Measurements from ENCODE around the gene FOXRED1.
"Not testable (repeated sequence)": the region's sequence is repeated elsewhere in the genome, so short reads cannot be mapped to it uniquely, and the experiment has no call there.

FOXRED1 gene

DNA sequence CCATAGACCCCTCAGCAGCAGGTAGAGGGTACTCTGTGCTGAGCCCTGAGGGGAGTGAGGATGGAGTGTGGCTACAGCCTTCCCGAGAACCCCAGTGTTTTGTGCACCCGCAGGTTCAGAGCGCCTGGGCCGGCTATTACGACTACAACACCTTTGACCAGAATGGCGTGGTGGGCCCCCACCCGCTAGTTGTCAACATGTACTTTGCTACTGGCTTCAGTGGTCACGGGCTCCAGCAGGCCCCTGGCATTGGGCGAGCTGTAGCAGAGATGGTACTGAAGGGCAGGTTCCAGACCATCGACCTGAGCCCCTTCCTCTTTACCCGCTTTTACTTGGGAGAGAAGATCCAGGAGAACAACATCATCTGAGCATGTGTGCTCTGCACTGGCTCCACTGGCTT, 8.4 kb downstream of the FOXRED1 start:
- no peak for DNase-seq

DNA sequence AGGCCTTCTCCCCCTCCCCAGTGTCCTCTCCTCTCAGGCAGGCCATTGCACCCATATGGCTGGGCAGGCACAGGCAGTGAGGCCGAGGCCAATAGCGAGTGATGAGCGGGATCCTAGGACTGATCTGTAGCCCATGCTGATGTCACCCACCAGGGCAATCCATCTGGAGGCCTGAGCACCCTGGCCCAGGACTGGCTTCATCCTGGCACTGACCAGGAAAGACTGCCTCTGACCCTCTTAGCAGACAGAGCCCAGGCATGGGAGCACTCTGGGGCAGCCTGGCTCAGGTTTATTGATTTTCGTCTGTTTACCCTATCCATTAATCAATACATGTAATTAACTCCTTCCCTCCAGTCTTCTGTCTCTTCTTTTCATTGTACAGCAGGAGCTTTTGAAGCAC, 8.8 kb downstream of the FOXRED1 start:
- no peak for DNase-seq

DNA sequence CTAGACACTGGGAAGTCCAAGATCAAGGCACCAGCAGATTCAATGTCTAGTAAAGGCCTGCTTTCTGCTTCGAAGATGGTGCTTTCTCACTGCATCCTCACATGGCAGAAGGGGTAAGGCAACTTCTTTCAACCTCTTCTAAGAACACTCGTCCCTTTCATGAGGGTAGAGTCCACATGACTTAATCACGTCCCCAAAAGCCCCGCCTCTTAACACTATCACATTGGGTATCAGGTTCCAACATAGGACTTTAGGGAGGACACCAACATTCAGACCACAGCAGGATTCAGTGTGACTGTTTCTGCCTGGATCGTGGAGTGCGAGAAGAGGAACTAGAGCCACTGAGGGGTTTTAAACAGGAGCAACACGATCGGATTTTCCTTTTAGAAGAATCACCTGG, 10.2 kb downstream of the FOXRED1 start:
- no peak for DNase-seq

DNA sequence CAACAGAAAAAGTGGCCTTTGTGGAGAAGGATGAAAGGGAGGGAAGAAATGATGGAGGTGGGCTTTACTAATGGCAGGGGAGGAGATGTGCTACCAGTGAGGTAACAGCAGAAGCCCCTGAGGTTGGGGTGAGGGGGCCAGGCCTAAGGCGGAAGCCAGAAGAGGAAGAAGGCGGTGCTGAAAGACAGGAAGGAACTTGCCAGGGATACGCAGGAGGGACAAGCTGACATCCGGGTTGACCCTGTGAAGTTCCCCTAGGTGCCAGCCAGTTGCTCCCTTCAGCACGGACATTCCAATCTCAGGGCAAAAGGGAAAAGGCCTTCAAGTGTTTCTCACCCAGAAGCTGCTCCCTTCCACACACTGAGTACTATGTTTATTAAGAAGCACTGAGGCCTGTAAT, 11.6 kb downstream of the FOXRED1 start:
- DNase-seq, result peak in 1 of 51 donors; percentile 12

GRCh38 chr11:126281245-126281644, 12.3 kb downstream of the FOXRED1 start:
- no peak for DNase-seq

DNA sequence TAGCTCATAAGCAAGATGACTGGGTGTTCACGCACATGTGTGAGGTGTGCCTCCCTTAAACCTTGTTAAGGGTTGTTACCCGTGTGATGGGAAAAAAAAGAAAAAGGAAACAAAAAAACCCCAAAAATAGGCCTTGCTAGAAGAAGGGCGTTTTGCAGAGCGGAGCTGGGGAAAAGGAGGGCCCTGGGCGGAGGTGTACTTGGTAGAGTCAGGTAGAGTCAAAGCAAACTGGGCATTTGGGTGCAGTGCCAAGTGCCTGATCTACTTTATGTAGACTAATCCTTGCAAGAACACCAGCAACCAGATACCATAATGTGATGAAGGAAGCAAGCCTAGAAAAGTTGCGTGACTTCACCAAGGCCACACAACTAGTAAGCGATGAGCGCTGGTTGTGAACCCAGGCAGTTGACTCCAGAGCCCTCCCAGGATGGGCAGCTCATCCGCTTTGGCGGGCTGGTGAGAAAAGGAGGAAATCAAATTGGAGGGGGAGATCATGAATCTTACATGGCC, 12.8 kb downstream of the FOXRED1 start:
- no peak for DNase-seq

- DNase-seq, result peak in 34 of 51 donors; percentile 7 to 71 (median 31)
Measured at GRCh38 chr11:126282361-126282735, 13.4 kb downstream of the FOXRED1 start.

GRCh38 chr11:126282736-126283591, 14.0 kb downstream of the FOXRED1 start, which contains the start of gene TIRAP:
TSS of gene TIRAP (plus strand) at chr11:126283093. CDS start at chr11:126290895, 7,802 bp downstream.
- peak in 46 of 51 donors; percentile 5 to 75 (median 46) for DNase-seq

- peak in 9 of 51 donors; percentile 5 to 74 (median 21) for DNase-seq
Measured at GRCh38 chr11:126284829-126285228, 15.9 kb downstream of the FOXRED1 start.

- DNase-seq, result no peak
Measured at GRCh38 chr11:126288237-126288636, 19.3 kb downstream of the FOXRED1 start.

DNA sequence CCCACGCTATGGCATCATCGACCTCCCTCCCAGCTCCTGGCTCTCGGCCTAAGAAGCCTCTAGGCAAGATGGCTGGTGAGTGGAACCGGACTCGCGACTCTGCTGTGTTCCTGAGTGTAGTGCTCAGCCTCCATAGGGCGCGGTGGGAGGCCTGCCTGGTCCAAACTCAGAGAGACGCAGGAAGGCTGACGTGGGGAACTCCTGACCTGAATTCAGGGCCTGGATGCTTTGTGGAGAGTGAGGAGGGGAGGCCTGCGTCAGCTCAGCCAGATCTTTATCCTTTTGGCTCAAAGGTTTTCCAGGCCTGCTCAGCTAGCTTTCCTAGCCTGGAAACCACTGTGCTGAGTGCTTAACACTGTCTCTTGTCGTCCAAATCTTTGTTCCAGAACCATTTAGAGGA, 21.9 kb downstream of the FOXRED1 start:
- DNase-seq, result no peak

DNA sequence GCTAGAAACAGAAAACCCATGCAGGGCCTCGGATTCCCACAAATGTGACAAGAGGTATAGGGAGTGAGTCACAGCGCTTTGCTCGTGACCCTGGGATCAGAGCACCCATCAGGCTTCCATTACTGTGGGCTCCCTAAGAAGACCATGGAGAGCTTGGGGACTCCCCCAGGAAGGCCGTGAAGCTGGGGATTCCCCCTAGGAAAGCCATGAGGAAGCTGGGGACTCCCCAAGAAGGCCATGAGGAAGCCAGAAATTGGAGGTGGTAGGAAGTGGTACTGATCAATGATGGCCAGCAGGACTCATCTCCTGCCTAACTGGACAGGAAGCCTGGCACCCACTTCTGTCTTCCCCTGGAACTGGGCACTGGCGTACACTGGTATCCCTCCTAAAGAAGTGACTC, 24.8 kb downstream of the FOXRED1 start:
- no peak for DNase-seq

DNA sequence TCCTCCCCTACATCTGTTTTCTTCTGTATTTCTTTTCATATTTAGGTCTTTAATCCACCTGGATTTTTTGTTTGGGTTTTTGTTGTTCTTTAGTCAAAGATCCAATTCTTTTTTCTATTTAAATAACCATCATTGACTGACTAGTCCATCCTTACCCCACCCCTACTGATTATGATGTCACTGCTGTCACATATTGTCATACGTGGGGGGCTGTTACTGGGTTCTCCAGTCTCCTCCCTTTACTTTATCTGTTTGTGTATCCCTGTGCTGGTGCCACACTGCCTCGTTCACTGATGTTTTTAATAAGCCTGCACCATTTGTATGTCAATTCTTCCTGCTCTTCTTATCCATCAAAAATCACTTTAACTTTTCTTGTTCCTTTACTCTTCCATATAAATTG, 28.1 kb downstream of the FOXRED1 start:
- DNase-seq, result no peak

DNA sequence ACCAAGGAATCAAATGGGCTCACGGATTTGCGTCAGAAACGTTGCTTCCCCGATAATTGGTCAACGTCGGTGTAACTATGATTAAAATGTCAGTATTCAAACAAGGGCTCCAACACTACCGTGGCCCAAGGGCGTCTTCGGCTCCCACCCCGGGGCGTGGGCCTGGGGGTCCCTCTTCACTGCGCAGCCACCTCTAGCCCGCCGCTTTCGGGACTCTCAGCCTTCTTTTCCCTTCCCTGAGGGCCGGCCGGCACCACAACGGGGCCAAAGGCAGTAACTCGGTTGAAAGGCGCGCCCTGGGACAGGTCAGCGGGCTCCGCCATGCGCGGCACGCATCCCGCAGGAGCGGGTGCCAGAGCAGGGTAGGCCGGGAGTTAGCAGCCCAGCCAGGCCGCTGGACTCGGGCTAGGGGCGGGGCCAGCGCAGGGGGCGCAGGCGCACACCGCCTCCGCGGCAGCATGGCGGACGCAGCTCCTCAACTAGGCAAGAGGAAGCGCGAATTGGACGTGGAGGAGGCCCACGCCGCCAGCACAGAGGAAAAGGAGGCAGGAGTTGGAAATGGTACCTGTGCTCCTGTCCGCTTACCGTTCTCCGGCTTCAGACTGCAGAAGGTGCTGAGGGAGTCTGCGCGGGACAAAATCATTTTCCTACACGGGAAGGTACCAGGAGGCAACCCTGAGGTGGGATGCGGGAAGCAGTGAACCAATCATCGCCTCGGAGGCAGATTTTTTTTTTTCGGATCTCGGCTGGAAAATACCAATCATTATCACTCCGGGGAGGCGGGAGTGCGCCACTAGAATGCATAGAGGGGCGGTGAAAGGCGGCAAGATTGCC, 34.9 kb downstream of the FOXRED1 start, which contains the start of gene DCPS:
DCPS (plus strand) TSS at position 438 of the 834 bp plus-strand sequence; CDS start at position 459, 21 bp downstream.
- peak; percentile 37 to 95 (median 84) for DNase-seq

DNA sequence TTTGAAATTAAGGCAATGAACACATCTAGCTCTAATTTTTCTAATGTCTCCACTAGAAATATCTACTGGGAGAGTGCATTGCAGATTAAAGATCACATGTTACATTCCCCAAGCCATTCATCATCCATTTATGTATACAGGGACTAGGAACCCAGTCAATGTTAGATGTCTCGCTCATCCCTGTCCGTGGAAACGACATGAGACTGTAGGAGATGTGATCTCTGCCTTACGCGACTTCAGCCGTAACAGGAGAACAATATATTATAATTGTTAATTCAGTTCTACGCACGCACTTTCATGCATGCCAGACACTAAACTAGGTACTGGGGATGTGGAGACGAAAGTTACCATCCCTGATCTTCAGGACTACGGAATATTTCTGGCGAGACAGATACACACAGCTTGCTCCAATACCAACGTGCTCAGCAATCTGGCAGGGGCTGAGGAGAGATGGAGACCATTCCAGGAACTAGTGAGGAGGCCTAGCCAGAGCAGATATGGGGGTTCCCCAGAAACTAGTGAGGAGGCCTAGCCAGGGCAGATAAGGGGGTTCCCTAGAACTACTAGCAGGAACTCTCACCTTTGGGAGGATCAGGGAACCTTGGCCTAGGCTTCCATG, 35.6 kb downstream of the FOXRED1 start:
- peak in 2 of 51 donors; percentile 31 to 70 for DNase-seq

DNA sequence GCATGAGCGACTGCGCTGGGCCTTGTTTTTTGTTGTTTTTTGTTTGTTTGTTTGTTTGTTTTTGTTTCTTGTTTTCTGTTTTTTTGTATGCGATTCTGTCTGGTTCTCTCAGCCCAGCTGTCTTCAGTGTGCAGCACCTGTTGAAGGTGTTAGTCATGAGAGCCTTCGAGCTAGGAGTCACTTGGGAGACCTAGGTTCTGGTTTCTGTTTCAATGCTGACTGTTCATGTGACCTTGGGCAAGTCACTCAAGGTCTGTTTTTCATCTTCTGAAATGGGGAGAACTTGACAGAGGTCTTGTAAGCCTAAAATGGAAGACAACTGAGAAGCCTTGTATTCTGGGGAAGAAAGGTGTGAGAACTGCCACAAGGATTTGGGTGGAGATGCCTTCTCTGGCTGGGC, 36.7 kb downstream of the FOXRED1 start:
- no peak for DNase-seq

DNA sequence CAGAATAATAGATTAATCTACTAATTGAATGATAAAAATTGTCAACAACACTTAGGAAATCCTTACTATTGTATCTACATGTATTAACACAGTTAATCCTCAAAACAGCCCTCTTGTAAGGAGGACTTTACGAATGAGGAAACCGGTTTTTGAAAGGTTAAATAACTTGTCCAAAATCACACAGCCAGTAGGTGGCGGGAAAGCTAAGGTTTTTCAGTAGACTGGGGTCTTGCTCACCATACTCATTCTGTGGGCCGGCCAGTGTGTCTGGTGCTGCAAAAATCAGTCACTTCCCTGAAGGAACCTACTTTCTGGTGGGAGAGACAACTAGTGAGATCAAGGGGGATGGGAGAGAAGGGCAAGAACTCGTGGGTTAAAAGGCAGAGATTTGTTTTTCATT, 38.8 kb downstream of the FOXRED1 start:
- peak in 6 of 51 donors; percentile 7 to 28 (median 14) for DNase-seq

DNA sequence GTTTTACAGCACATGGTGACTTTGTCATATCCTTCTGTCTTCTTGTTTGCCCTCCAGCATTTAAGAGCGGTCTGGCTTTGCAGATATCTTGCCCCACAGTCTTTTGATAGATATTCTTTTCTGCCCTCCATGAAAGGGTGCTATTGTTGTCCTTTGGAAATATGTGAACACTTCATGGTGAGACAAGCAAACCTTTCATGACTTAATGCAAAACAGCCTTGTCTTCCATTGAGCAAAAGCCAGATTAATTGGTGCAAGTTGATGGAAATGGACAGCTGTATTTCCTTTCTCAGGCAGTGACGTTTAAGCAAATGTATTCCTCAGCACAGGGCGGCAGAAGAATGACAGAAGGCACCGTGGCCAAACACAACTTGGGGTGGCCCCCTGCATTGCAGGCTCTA, 39.3 kb downstream of the FOXRED1 start:
- DNase-seq, result peak in 2 of 51 donors; percentile 15 to 40

GRCh38 chr11:126308771-126309170, 39.8 kb downstream of the FOXRED1 start:
- DNase-seq, result not testable (repeated sequence)

GRCh38 chr11:126310200-126310991, 41.4 kb downstream of the FOXRED1 start:
- DNase-seq, result peak in 50 of 51 donors; percentile 9 to 85 (median 56)

DNA sequence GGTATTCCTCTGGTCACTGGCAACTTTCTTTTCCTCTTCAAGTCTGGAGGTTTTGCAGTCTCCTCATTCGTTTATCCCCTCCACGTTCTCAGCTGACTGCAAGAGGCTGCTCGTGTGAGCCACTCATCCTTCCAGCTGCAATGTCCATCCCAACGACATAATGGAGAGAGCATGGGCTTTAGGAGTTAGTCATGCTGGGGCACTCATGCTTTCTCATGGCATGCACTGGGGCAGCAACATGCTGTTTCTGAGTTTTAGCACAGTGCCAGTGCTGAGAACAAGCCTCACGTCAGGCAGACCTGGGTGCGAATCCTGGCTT, 42.0 kb downstream of the FOXRED1 start:
- DNase-seq, result no peak

Data from hypothalamus (tissue), 51 donors.